Esophagus squamous epithelium (tissue), 5 donors: Measurements from ENCODE around the gene SBNO2. TPM values are rescaled to one million over a fixed set of nuclear protein-coding genes. Genes with fewer than 3 reads are reported as not detected.

ENCODE experiments used
- DNase-seq: peaks from one replicate; lab custom pipeline; 2025; lab: John Stamatoyannopoulos, UW
- H3K27ac ChIP-seq, 4 donors: fragments of 200-600 bp; sonication (generic); one replicate each; pipeline ENCODE4 v1.5.1; 2016 to 2019; ENCODE audit warnings: mild to moderate bottlenecking in 1 of 4
- H3K27me3 ChIP-seq, 4 donors: fragments of 200-600 bp; sonication (generic); 1 replicate in 3 of 4; 2 replicates in 1 of 4; pipeline versions ENCODE4 v1.5.1 to v1.6.0; 2017 to 2021; ENCODE audit warnings: antibody characterized with exemption in 1 of 4
- H3K36me3 ChIP-seq, 3 donors: fragments of 200-600 bp; sonication (generic); one replicate each; pipeline ENCODE4 v1.5.1; 2016 to 2019
- H3K4me1 ChIP-seq, 3 donors: fragments of 200-600 bp; sonication (generic); one replicate each; pipeline ENCODE4 v1.5.1; 2017 to 2019
- H3K4me3 ChIP-seq, 4 donors: fragments of 200-600 bp; sonication (generic); 1 replicate in 3 of 4; 2 replicates in 1 of 4; pipeline ENCODE4 v1.5.1; 2016 to 2019; ENCODE audit warnings: mild to moderate bottlenecking in 2 of 4, moderate library complexity in 1 of 4
- H3K9me3 ChIP-seq, 3 donors: fragments of 200-600 bp; sonication (generic); one replicate each; pipeline ENCODE4 v1.5.1; 2016 to 2019
- CTCF ChIP-seq, 6 experiments: fragments of 450-650 bp in 4 of 6; fragments of 200-600 bp in 2 of 6; sonication (generic) in 2 of 6; IDR thresholded peaks; one replicate each; pipeline ENCODE4 v1.5.1; 2016 to 2019; ENCODE audit warnings: antibody characterized with exemption in 6 of 6, mild to moderate bottlenecking in 4 of 6, moderate library complexity in 4 of 6
- POLR2A ChIP-seq, 4 donors: fragments of 450-650 bp; IDR thresholded peaks; one replicate each; pipeline ENCODE4 v1.6.1; 2017; ENCODE audit warnings: antibody characterized with exemption in 4 of 4, mild to moderate bottlenecking in 4 of 4, moderate library complexity in 3 of 4
- WGBS, 2 donors: methylation state at CpG; one replicate each; pipeline ENCODE4 v1.1.5; 2018; 5-methylcytosine and 5-hydroxymethylcytosine counted together
- intact Hi-C: fragments of 100-400 bp; cut with DNase I; formaldehyde crosslinking; loops from one replicate; pipeline ENCODE4 v1.15.0; 2022
- total RNA-seq, 4 donors: library from RNA; depleted of rRNA; stranded (reverse); fragments of >200 nt; gene quantifications; one replicate each; pipeline ENCODE4 v1.1.0, GENCODE V29; 2016
- donor health status: DM: yes; HTN: yes; CAD: no.

Gene SBNO2
- 10 to 100 TPM; 31.3 to 84.3 (median 68.3) TPM for total RNA-seq

GRCh38 chr19:1173845-1174809, at the start of gene SBNO2:
TSS of gene SBNO2 (minus strand) at chr19:1174268. CDS start at chr19:1154276, 19,992 bp downstream.
- Histone ChIP-seq H3K9me3 (no peaks in the 10 kb centered on the region), H3K4me3 (peak within 1 kb of the TSS; percentile 87 to 99 (median 91)), H3K27ac (peak within 1 kb of the TSS; percentile 98 to 100 (median 99)), H3K27me3 (no peaks in the 10 kb centered on the region), H3K36me3 (no peaks in the 10 kb centered on the region), H3K4me1 (peaks cover 44 to 79% (median 54%) of the 10 kb centered on the region in 3 donors)
- no peak for TF ChIP-seq CTCF (IDR thresholded peaks at IDR 0.05)
- TF ChIP-seq POLR2A (IDR thresholded peaks at IDR 0.05): peak in 3 of 4 donors; percentile 60 to 88 (median 82)
- DNase-seq: peak; percentile 53
- intact Hi-C loops: no loop called here
- 35 to 50% methylated on average over 14 to 18 of the region's 84 CpGs for WGBS, 2 donors

GRCh38 chr19:1223018-1223855, 49.2 kb upstream of the SBNO2 start:
- no peak for DNase-seq
- Histone ChIP-seq H3K9me3 (no peaks in the 10 kb centered on the region), H3K27me3 (no peaks in the 10 kb centered on the region), H3K4me3 (no peak overlapping the region), H3K36me3 (peaks cover 44 to 97% (median 58%) of the 10 kb centered on the region in 3 donors), H3K4me1 (peaks cover 0 to 50% (median 14%) of the 10 kb centered on the region in 3 donors), H3K27ac (no peak overlapping the region)
- WGBS, 2 donors: 65 to 75% methylated on average over 5 to 24 of the region's 48 CpGs
- intact Hi-C loops: no loop called here
- TF ChIP-seq CTCF (IDR thresholded peaks at IDR 0.05) (peak in 4 of 6 experiments; percentile 23 to 63 (median 36)), POLR2A (IDR thresholded peaks at IDR 0.05) (no peak)

GRCh38 chr19:1222394-1222793, 48.3 kb upstream of the SBNO2 start:
- no peaks in the 10 kb centered on the region for H3K27me3 ChIP-seq
- no peak overlapping the region for H3K27ac ChIP-seq
- intact Hi-C loops: no loop called here
- no peaks in the 10 kb centered on the region for H3K9me3 ChIP-seq
- no peak for TF ChIP-seq CTCF (IDR thresholded peaks at IDR 0.05)
- no peak for TF ChIP-seq POLR2A (IDR thresholded peaks at IDR 0.05)
- H3K4me3 ChIP-seq: no peak overlapping the region
- no CpG with 5 or more reads among the region's 14 CpGs for WGBS, 2 donors
- peaks cover 2 to 58% (median 18%) of the 10 kb centered on the region in 3 donors for H3K4me1 ChIP-seq
- H3K36me3 ChIP-seq: peaks cover 36 to 91% (median 50%) of the 10 kb centered on the region in 3 donors
- no peak for DNase-seq

GRCh38 chr19:1221904-1222255, 47.8 kb upstream of the SBNO2 start:
- Histone ChIP-seq H3K4me1 (peaks cover 2 to 63% (median 23%) of the 10 kb centered on the region in 3 donors), H3K36me3 (peaks cover 33 to 86% (median 45%) of the 10 kb centered on the region in 3 donors)
- no peak for DNase-seq

More at GRCh38 chr19:1221904-1222255, 47.8 kb upstream of the SBNO2 start:
- Histone ChIP-seq H3K27me3 (no peaks in the 10 kb centered on the region), H3K4me3 (no peak overlapping the region), H3K9me3 (no peaks in the 10 kb centered on the region), H3K27ac (peak overlapping the region in 1 of 4 donors; percentile 9)
- 91% methylated on average over 12 of the region's 22 CpGs; no CpG with 5 or more reads in 1 of the 2 donors for WGBS, 2 donors
- intact Hi-C loops: no loop called here
- TF ChIP-seq POLR2A (IDR thresholded peaks at IDR 0.05) (no peak), CTCF (IDR thresholded peaks at IDR 0.05) (no peak)
